ENCODE measurements around the gene GALNTL6. TPM values are rescaled to one million over a fixed set of nuclear protein-coding genes. Genes with fewer than 3 reads are reported as not detected.

The GALNTL6 gene
- total and polyA plus RNA-seq, 3 experiments from 2014 or later, result not detected

DNA sequence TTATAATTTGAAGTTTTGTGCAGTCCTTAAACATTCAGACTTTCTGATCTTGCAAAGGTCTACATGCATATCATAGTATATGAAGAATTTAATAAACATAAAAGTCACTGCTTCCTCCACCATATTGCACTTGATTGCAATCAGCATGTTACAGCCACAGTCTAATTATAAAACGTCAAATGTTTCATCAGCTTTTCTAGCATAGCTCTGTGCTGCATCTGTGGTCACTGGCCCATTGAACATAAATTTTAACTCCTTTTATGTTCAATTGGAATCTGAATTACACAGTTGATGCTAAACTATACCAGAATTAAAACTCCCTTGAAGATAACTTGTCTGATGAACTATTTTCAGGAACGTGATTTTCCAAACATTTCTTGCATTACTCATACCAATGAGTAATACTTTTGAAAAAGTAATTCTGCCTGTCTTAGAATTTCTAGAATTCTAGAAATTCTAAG, 329.1 kb downstream of the GALNTL6 start:
- no peaks in the 10 kb centered on the region for H3K27me3 Mint-ChIP-seq

DNA sequence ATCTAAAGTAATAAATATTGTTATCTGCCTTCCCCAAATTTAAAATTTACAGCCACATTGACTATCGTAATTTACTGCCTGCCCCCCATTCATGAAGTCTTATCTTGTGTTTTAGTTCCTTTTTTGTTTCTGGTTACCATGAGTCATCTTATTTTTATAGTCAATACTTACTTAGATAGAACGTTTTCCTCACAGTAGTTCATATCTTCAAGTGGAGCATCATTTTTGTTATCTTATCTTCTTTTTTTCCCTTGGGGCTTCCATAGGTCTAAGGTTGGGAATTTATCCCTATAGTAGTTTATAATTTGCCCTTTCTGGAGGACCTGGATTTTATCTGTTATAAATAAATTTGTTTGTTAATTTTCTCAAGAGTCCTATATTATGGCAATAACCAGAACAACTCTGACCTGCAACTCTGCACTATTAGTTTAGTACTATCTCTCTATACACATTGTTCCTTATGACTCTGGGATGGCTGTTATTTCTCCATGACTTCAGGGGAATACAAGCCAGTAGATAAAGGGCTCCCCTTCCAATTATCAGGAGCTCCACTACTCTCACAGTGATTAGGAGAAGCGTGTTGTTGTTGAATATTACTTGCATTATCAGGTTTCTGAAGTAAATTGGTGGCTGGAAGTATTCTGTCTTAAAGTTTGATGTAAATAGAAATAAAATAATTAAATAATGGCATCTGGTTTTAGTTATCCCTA, 330.6 kb downstream of the GALNTL6 start:
- no peaks in the 10 kb centered on the region for H3K36me3 Mint-ChIP-seq
- no peak overlapping the region for H3K4me3 Mint-ChIP-seq
- H3K9me3 Mint-ChIP-seq, result peaks cover 0 to 25% (median 6%) of the 10 kb centered on the region in 5 donors
- Histone ChIP-seq H3K27me3 (ENCODE audit: insufficient read depth, low read length, poor library complexity, severe bottlenecking) (no peaks in the 10 kb centered on the region), H3K27ac (ENCODE audit: low read depth, low read length) (no peak overlapping the region), H3K36me3 (ENCODE audit: insufficient read depth, low read length) (no peaks in the 10 kb centered on the region), H3K4me1 (ENCODE audit: insufficient read depth, low read length) (no peaks in the 10 kb centered on the region), H3K9me3 (ENCODE audit: low read length) (no peaks in the 10 kb centered on the region), H3K4me3 (ENCODE audit: low read length) (no peak overlapping the region)
- H3K27me3 Mint-ChIP-seq, result no peaks in the 10 kb centered on the region
- no peaks in the 10 kb centered on the region for H3K4me1 Mint-ChIP-seq
- H3K27ac Mint-ChIP-seq, result no peak overlapping the region
- no peak for DNase-seq
- POLR2A ChIA-PET, result no interaction called here
- CTCF ChIA-PET, result no interaction called here

More for the DNA sequence above, 329.1 kb downstream of the GALNTL6 start:
- no peaks in the 10 kb centered on the region for H3K27me3 ChIP-seq (ENCODE audit: insufficient read depth, low read length, poor library complexity, severe bottlenecking)
- H3K27ac ChIP-seq (ENCODE audit: low read depth, low read length), result no peak overlapping the region
- CTCF ChIA-PET, result no interaction called here
- no peaks in the 10 kb centered on the region for H3K36me3 ChIP-seq (ENCODE audit: insufficient read depth, low read length)
- DNase-seq, result no peak
- POLR2A ChIA-PET, result no interaction called here
- H3K4me3 ChIP-seq (ENCODE audit: low read length), result no peak overlapping the region
- H3K36me3 Mint-ChIP-seq, result no peaks in the 10 kb centered on the region
- no peaks in the 10 kb centered on the region for H3K9me3 ChIP-seq (ENCODE audit: low read length)
- H3K4me1 ChIP-seq (ENCODE audit: insufficient read depth, low read length), result no peaks in the 10 kb centered on the region
- H3K4me1 Mint-ChIP-seq, result no peaks in the 10 kb centered on the region
- no peak overlapping the region for H3K4me3 Mint-ChIP-seq
- peaks cover 2 to 23% (median 6%) of the 10 kb centered on the region in 5 donors for H3K9me3 Mint-ChIP-seq
- H3K27ac Mint-ChIP-seq, result no peak overlapping the region

DNA sequence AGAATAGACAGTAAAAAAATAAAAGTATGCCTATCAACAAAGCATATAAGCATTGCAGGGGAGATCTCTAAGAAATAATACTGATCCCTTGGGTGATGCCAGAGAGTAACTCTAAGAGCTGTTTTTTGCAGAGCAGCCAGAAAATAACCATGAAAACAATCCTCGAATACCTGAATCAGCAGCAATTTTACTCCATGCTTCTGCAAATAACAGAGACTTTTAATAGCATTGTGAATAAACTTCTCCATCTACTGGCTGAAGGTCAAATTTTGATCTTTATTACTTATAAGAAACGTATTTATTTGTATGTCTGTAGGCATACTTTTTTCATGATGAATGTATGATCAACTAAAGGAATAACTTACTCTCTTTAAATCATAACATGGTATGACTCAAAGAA, 334.5 kb downstream of the GALNTL6 start:
- H3K27me3 Mint-ChIP-seq, result no peaks in the 10 kb centered on the region

GRCh38 chr4:172149329-172149728, 336.1 kb downstream of the GALNTL6 start:
- ChIA-PET CTCF (no interaction called here), POLR2A (no interaction called here)
- H3K4me3 ChIP-seq (ENCODE audit: low read length), result no peak overlapping the region
- DNase-seq, result no peak
- Mint-ChIP-seq H3K4me3 (no peak overlapping the region), H3K27ac (no peak overlapping the region), H3K9me3 (peaks cover 0 to 30% (median 9%) of the 10 kb centered on the region in 5 donors), H3K36me3 (no peaks in the 10 kb centered on the region), H3K27me3 (no peaks in the 10 kb centered on the region), H3K4me1 (no peaks in the 10 kb centered on the region)
- no peaks in the 10 kb centered on the region for H3K4me1 ChIP-seq (ENCODE audit: insufficient read depth, low read length)
- no peaks in the 10 kb centered on the region for H3K9me3 ChIP-seq (ENCODE audit: low read length)
- H3K36me3 ChIP-seq (ENCODE audit: insufficient read depth, low read length), result no peaks in the 10 kb centered on the region
- no peaks in the 10 kb centered on the region for H3K27me3 ChIP-seq (ENCODE audit: insufficient read depth, low read length, poor library complexity, severe bottlenecking)
- H3K27ac ChIP-seq (ENCODE audit: low read depth, low read length), result no peak overlapping the region

More for the DNA sequence above, 334.5 kb downstream of the GALNTL6 start:
- Mint-ChIP-seq H3K4me1 (no peaks in the 10 kb centered on the region), H3K9me3 (peaks cover 0 to 31% (median 9%) of the 10 kb centered on the region in 5 donors), H3K36me3 (no peaks in the 10 kb centered on the region), H3K27ac (no peak overlapping the region), H3K4me3 (no peak overlapping the region)
- ChIA-PET CTCF (no interaction called here), POLR2A (no interaction called here)
- no peak for DNase-seq
- H3K27me3 ChIP-seq (ENCODE audit: insufficient read depth, low read length, poor library complexity, severe bottlenecking), result no peaks in the 10 kb centered on the region
- no peak overlapping the region for H3K4me3 ChIP-seq (ENCODE audit: low read length)
- no peaks in the 10 kb centered on the region for H3K9me3 ChIP-seq (ENCODE audit: low read length)
- H3K27ac ChIP-seq (ENCODE audit: low read depth, low read length), result no peak overlapping the region
- H3K4me1 ChIP-seq (ENCODE audit: insufficient read depth, low read length), result no peaks in the 10 kb centered on the region
- no peaks in the 10 kb centered on the region for H3K36me3 ChIP-seq (ENCODE audit: insufficient read depth, low read length)

GRCh38 chr4:172152284-172152683, 339.1 kb downstream of the GALNTL6 start:
- Mint-ChIP-seq H3K36me3 (no peaks in the 10 kb centered on the region), H3K4me3 (no peak overlapping the region), H3K9me3 (peaks cover 2 to 28% (median 9%) of the 10 kb centered on the region in 5 donors), H3K27me3 (no peaks in the 10 kb centered on the region), H3K27ac (no peak overlapping the region), H3K4me1 (no peaks in the 10 kb centered on the region)
- no peak for DNase-seq
- Histone ChIP-seq H3K36me3 (ENCODE audit: insufficient read depth, low read length) (no peaks in the 10 kb centered on the region), H3K27ac (ENCODE audit: low read depth, low read length) (no peak overlapping the region), H3K4me3 (ENCODE audit: low read length) (no peak overlapping the region), H3K9me3 (ENCODE audit: low read length) (no peaks in the 10 kb centered on the region), H3K27me3 (ENCODE audit: insufficient read depth, low read length, poor library complexity, severe bottlenecking) (no peaks in the 10 kb centered on the region), H3K4me1 (ENCODE audit: insufficient read depth, low read length) (no peaks in the 10 kb centered on the region)
- CTCF ChIA-PET, result no interaction called here
- POLR2A ChIA-PET, result no interaction called here

DNA sequence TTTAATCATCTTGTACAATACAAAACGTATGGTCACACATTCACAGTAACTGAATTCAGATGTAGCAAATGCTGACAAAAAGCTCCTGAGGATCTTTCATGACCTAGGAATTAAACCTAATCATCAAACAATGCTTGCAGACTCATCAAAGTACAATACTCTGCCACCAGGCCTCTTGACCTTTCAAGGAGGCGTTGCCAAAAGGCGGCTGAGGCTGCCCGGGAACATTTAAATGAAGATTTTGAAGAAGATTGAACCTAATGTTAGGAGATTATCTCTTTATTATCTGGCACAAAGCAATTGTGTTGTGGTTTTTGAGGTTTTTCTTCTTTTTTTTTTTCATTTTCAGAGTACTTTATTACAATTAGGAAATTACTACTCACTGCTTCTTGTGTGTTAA, 340.5 kb downstream of the GALNTL6 start:
- H3K36me3 ChIP-seq (ENCODE audit: insufficient read depth, low read length), result no peaks in the 10 kb centered on the region
- H3K4me3 ChIP-seq (ENCODE audit: low read length), result no peak overlapping the region
- no peak for DNase-seq
- Mint-ChIP-seq H3K9me3 (peaks cover 2 to 23% (median 8%) of the 10 kb centered on the region in 5 donors), H3K4me1 (no peaks in the 10 kb centered on the region), H3K36me3 (no peaks in the 10 kb centered on the region), H3K4me3 (no peak overlapping the region), H3K27ac (no peak overlapping the region), H3K27me3 (no peaks in the 10 kb centered on the region)
- ChIA-PET CTCF (no interaction called here), POLR2A (no interaction called here)
- H3K9me3 ChIP-seq (ENCODE audit: low read length), result no peaks in the 10 kb centered on the region
- H3K27ac ChIP-seq (ENCODE audit: low read depth, low read length), result no peak overlapping the region
- no peaks in the 10 kb centered on the region for H3K27me3 ChIP-seq (ENCODE audit: insufficient read depth, low read length, poor library complexity, severe bottlenecking)
- H3K4me1 ChIP-seq (ENCODE audit: insufficient read depth, low read length), result no peaks in the 10 kb centered on the region

GRCh38 chr4:172155838-172156345, 342.7 kb downstream of the GALNTL6 start:
- Histone ChIP-seq H3K4me1 (ENCODE audit: insufficient read depth, low read length) (no peaks in the 10 kb centered on the region), H3K4me3 (ENCODE audit: low read length) (no peak overlapping the region), H3K9me3 (ENCODE audit: low read length) (no peaks in the 10 kb centered on the region), H3K27me3 (ENCODE audit: insufficient read depth, low read length, poor library complexity, severe bottlenecking) (no peaks in the 10 kb centered on the region), H3K27ac (ENCODE audit: low read depth, low read length) (peak overlapping the region; percentile 63), H3K36me3 (ENCODE audit: insufficient read depth, low read length) (no peaks in the 10 kb centered on the region)
- POLR2A ChIA-PET, result no interaction called here
- H3K27ac Mint-ChIP-seq, result no peak overlapping the region
- H3K4me1 Mint-ChIP-seq, result no peaks in the 10 kb centered on the region
- no peaks in the 10 kb centered on the region for H3K27me3 Mint-ChIP-seq
- H3K4me3 Mint-ChIP-seq, result no peak overlapping the region
- CTCF ChIA-PET, result no interaction called here
- DNase-seq, result no peak
- H3K36me3 Mint-ChIP-seq, result no peaks in the 10 kb centered on the region
- peaks cover 2 to 17% (median 5%) of the 10 kb centered on the region in 5 donors for H3K9me3 Mint-ChIP-seq

DNA sequence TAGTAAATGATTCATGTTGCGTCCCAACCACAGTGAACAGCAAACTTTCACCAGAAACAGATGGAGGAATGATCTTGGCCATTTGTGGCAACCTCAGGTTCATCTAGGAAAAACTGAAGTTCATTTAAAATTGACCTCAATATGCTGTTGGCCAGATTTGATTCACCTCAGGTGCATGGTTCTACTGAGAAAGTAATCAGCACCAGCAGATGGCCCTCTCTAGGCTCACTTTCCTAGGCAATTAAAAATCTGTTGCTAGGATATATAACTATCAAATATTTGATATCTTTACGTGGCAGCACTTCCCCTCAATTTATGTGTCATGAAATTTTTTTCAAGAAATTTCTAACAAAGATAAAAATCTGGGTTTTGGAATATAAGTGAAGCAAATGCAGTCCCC, 344.7 kb downstream of the GALNTL6 start:
- Mint-ChIP-seq H3K27me3 (no peaks in the 10 kb centered on the region), H3K4me3 (no peak overlapping the region), H3K36me3 (no peaks in the 10 kb centered on the region), H3K9me3 (peaks cover 2 to 16% (median 5%) of the 10 kb centered on the region in 5 donors), H3K27ac (no peak overlapping the region), H3K4me1 (no peaks in the 10 kb centered on the region)
- no peaks in the 10 kb centered on the region for H3K9me3 ChIP-seq (ENCODE audit: low read length)
- H3K4me1 ChIP-seq (ENCODE audit: insufficient read depth, low read length), result no peaks in the 10 kb centered on the region
- CTCF ChIA-PET, result no interaction called here
- no peak overlapping the region for H3K4me3 ChIP-seq (ENCODE audit: low read length)
- H3K27me3 ChIP-seq (ENCODE audit: insufficient read depth, low read length, poor library complexity, severe bottlenecking), result no peaks in the 10 kb centered on the region
- no peak overlapping the region for H3K27ac ChIP-seq (ENCODE audit: low read depth, low read length)
- no peak for DNase-seq
- POLR2A ChIA-PET, result no interaction called here
- H3K36me3 ChIP-seq (ENCODE audit: insufficient read depth, low read length), result no peaks in the 10 kb centered on the region

Measured in CD8-positive, alpha-beta memory T cell (primary cell).